ENCODE data around the gene LTC4S. TPM values are rescaled to one million over a fixed set of nuclear protein-coding genes. Genes with fewer than 3 reads are reported as not detected.

LTC4S gene
- 1.1 TPM in 1 of 2 replicates, not detected in the other for total RNA-seq

GRCh38 chr5:179793468-179794139, at the start of gene LTC4S:
TSS of gene LTC4S (plus strand) at chr5:179793986. CDS start at chr5:179794081, 95 bp downstream.

GRCh38 chr5:179806250-179807048, 12.7 kb downstream of the LTC4S start, which contains the start of gene MGAT4B:
TSS of gene MGAT4B (minus strand) at chr5:179806866. CDS start at chr5:179806583, 283 bp downstream.

GRCh38 chr5:179820483-179821297, 26.9 kb downstream of the LTC4S start, which contains the start of gene SQSTM1:
TSS of gene SQSTM1 (plus strand) at chr5:179820905. CDS start at chr5:179820937, 32 bp downstream.

Other genes starting within 250 kb of the LTC4S start
- gene RUFY1, start 243.4 kb upstream of the LTC4S start, total RNA-seq, result 37.5 and 41.9 TPM in 2 replicates
- gene HNRNPH1, start 170.3 kb upstream of the LTC4S start, total RNA-seq, result 268 and 297 TPM in 2 replicates
- not detected in 2 replicates for gene CBY3, start 113.0 kb upstream of the LTC4S start, total RNA-seq
- 635 and 679 TPM in 2 replicates for gene CANX, start 95.0 kb upstream of the LTC4S start, total RNA-seq
- 4.8 and 6.2 TPM in 2 replicates for gene MAML1, start 61.2 kb upstream of the LTC4S start, total RNA-seq
- gene MGAT4B, start 12.9 kb downstream of the LTC4S start, total RNA-seq, result 217 and 225 TPM in 2 replicates
- 645 and 760 TPM in 2 replicates for gene SQSTM1, start 26.9 kb downstream of the LTC4S start, total RNA-seq
- gene MRNIP, start 64.8 kb downstream of the LTC4S start, total RNA-seq, result 9.4 and 10.6 TPM in 2 replicates
- 41.3 and 65.5 TPM in 2 replicates for gene TBC1D9B, start 113.9 kb downstream of the LTC4S start, total RNA-seq